Measurements from ENCODE around the gene SH3RF2. TPM values are rescaled to one million over a fixed set of nuclear protein-coding genes. Genes with fewer than 3 reads are reported as not detected.
"Not testable (repeated sequence)": the region's sequence is repeated elsewhere in the genome, so short reads cannot be mapped to it uniquely, and the experiment has no call there.

SH3RF2 gene
- total RNA-seq, 1 experiment from 2014 or later = 1.7 TPM

GRCh38 chr5:145987856-145988255 lies 51.5 kb downstream of the SH3RF2 start:
- no peaks in the 10 kb centered on the region for H3K27me3 ChIP-seq (ENCODE audit: control insufficient read depth, insufficient read depth, low read length)
- H3K4me3 ChIP-seq (ENCODE audit: insufficient read depth, low read depth, low read length) = no peak overlapping the region
- H3K36me3 ChIP-seq (replicated peaks; ENCODE audit: control insufficient read depth, insufficient read depth, low read length) = no peaks in the 10 kb centered on the region
- DNase-seq = no peak

GRCh38 chr5:145988993-145989392 lies 52.6 kb downstream of the SH3RF2 start:
- no peak overlapping the region for H3K4me3 ChIP-seq (ENCODE audit: insufficient read depth, low read depth, low read length)
- H3K27me3 ChIP-seq (ENCODE audit: control insufficient read depth, insufficient read depth, low read length) = no peaks in the 10 kb centered on the region
- H3K36me3 ChIP-seq (replicated peaks; ENCODE audit: control insufficient read depth, insufficient read depth, low read length) = no peaks in the 10 kb centered on the region
- no peak for DNase-seq

GRCh38 chr5:145989428-145989827 lies 53.0 kb downstream of the SH3RF2 start:
- H3K36me3 ChIP-seq (replicated peaks; ENCODE audit: control insufficient read depth, insufficient read depth, low read length) = no peaks in the 10 kb centered on the region
- no peak for DNase-seq
- H3K4me3 ChIP-seq (ENCODE audit: insufficient read depth, low read depth, low read length) = no peak overlapping the region
- no peaks in the 10 kb centered on the region for H3K27me3 ChIP-seq (ENCODE audit: control insufficient read depth, insufficient read depth, low read length)

- Histone ChIP-seq H3K36me3 (replicated peaks; ENCODE audit: control insufficient read depth, insufficient read depth, low read length) (no peaks in the 10 kb centered on the region), H3K27me3 (ENCODE audit: control insufficient read depth, insufficient read depth, low read length) (no peaks in the 10 kb centered on the region), H3K4me3 (ENCODE audit: insufficient read depth, low read depth, low read length) (no peak overlapping the region)
- no peak for DNase-seq
Measured at GRCh38 chr5:145990170-145990569, 53.8 kb downstream of the SH3RF2 start.

- Histone ChIP-seq H3K27me3 (ENCODE audit: control insufficient read depth, insufficient read depth, low read length) (no peaks in the 10 kb centered on the region), H3K36me3 (replicated peaks; ENCODE audit: control insufficient read depth, insufficient read depth, low read length) (no peaks in the 10 kb centered on the region), H3K4me3 (ENCODE audit: insufficient read depth, low read depth, low read length) (no peak overlapping the region)
- no peak for DNase-seq
Measured at GRCh38 chr5:145991044-145991575, 54.7 kb downstream of the SH3RF2 start.

- not testable (repeated sequence) for DNase-seq; H3K36me3 ChIP-seq (replicated peaks; ENCODE audit: control insufficient read depth, insufficient read depth, low read length); H3K4me3 ChIP-seq (ENCODE audit: insufficient read depth, low read depth, low read length); H3K27me3 ChIP-seq (ENCODE audit: control insufficient read depth, insufficient read depth, low read length)
Measured at GRCh38 chr5:145993538-145993937, 57.2 kb downstream of the SH3RF2 start.

DNA sequence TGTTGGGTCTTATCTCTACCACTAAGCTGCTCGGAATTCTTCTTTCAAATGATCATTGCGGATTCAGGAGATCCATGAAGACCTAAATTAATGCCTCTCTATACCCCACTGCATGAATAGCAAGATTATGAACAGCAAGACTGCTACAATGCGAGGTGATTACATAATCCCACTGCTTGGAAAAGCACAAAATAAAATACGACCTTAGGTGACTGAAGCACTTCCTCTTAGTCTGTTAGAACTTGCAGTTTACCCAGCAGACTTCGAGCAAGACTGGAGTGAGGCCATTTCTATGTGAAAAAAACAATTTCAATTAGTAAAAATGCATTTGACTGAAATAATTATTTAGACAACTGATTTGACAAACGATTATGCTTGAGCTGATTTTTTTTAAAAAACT lies 59.8 kb downstream of the SH3RF2 start:
- H3K4me3 ChIP-seq (ENCODE audit: insufficient read depth, low read depth, low read length) = no peak overlapping the region
- H3K27me3 ChIP-seq (ENCODE audit: control insufficient read depth, insufficient read depth, low read length) = no peaks in the 10 kb centered on the region
- H3K36me3 ChIP-seq (replicated peaks; ENCODE audit: control insufficient read depth, insufficient read depth, low read length) = no peaks in the 10 kb centered on the region
- no peak for DNase-seq

GRCh38 chr5:145999208-145999607 lies 62.8 kb downstream of the SH3RF2 start:
- Histone ChIP-seq H3K36me3 (replicated peaks; ENCODE audit: control insufficient read depth, insufficient read depth, low read length) (no peaks in the 10 kb centered on the region), H3K27me3 (ENCODE audit: control insufficient read depth, insufficient read depth, low read length) (no peaks in the 10 kb centered on the region), H3K4me3 (ENCODE audit: insufficient read depth, low read depth, low read length) (no peak overlapping the region)
- no peak for DNase-seq

- no peaks in the 10 kb centered on the region for H3K36me3 ChIP-seq (replicated peaks; ENCODE audit: control insufficient read depth, insufficient read depth, low read length)
- H3K4me3 ChIP-seq (ENCODE audit: insufficient read depth, low read depth, low read length) = no peak overlapping the region
- DNase-seq = no peak
- no peaks in the 10 kb centered on the region for H3K27me3 ChIP-seq (ENCODE audit: control insufficient read depth, insufficient read depth, low read length)
Measured at GRCh38 chr5:146000072-146000471, 63.7 kb downstream of the SH3RF2 start.

DNA sequence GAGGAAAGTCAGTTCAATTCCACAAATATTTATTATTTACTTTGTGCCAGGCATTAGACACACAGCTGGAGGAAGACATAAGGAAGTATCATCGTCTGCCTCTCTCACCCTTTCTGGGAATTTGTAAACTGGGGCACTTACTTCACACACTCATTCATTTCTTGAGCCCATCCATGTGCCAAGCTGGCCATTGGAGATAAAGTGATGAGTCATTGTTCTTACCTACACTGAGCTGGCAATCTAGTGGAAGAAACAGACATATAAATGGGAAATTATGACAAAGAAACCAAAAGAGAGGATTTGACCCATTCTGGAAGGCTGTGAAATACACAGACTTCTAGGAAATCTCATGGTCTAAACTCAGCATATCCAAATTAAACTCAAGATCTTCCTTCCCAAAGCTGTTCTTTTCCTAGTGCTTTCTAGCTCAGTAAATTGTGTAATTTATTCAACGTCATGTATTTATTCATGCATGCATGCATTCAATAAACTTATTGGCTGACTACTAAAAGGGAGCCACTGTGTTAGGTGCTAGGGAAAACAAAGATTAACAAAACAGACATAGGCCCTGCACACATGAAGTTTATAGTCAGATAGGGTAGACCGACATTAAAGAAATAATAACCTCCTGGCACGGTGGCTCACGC lies 65.3 kb downstream of the SH3RF2 start:
- no peak for DNase-seq
- H3K4me3 ChIP-seq (ENCODE audit: insufficient read depth, low read depth, low read length) = no peak overlapping the region
- no peaks in the 10 kb centered on the region for H3K36me3 ChIP-seq (replicated peaks; ENCODE audit: control insufficient read depth, insufficient read depth, low read length)

DNA sequence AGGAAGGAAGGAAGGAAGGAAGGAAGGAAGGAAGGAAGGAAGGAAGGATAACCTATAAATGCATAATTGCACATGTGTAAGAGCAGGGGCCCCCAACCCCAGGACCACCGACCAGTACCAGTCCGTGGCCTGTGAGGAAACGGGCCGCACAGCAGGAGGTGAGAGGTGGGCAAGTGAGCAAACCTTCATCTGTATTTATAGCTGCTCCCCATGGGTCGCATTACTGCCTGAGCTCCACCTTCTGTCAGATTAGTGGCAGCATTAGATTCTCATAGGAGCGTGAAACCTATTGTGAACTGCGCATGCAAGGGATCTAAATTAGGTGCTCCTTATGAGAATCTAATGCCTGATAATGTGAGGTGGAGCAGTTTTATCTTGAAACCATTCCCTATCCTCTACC lies 66.1 kb downstream of the SH3RF2 start:
- Histone ChIP-seq H3K36me3 (replicated peaks; ENCODE audit: control insufficient read depth, insufficient read depth, low read length) (no peaks in the 10 kb centered on the region), H3K4me3 (ENCODE audit: insufficient read depth, low read depth, low read length) (no peak overlapping the region), H3K27me3 (ENCODE audit: control insufficient read depth, insufficient read depth, low read length) (no peaks in the 10 kb centered on the region)
- no peak for DNase-seq

More for the DNA sequence above, 65.3 kb downstream of the SH3RF2 start:
- no peaks in the 10 kb centered on the region for H3K27me3 ChIP-seq (ENCODE audit: control insufficient read depth, insufficient read depth, low read length)

- no peaks in the 10 kb centered on the region for H3K27me3 ChIP-seq (ENCODE audit: control insufficient read depth, insufficient read depth, low read length)
- no peak overlapping the region for H3K4me3 ChIP-seq (ENCODE audit: insufficient read depth, low read depth, low read length)
- no peak for DNase-seq
- H3K36me3 ChIP-seq (replicated peaks; ENCODE audit: control insufficient read depth, insufficient read depth, low read length) = no peaks in the 10 kb centered on the region
Measured at GRCh38 chr5:146003852-146004251, 67.5 kb downstream of the SH3RF2 start.

- H3K4me3 ChIP-seq (ENCODE audit: insufficient read depth, low read depth, low read length) = no peak overlapping the region
- no peaks in the 10 kb centered on the region for H3K36me3 ChIP-seq (replicated peaks; ENCODE audit: control insufficient read depth, insufficient read depth, low read length)
- DNase-seq = no peak
- no peaks in the 10 kb centered on the region for H3K27me3 ChIP-seq (ENCODE audit: control insufficient read depth, insufficient read depth, low read length)
Measured at GRCh38 chr5:146005264-146005663, 68.9 kb downstream of the SH3RF2 start.

DNA sequence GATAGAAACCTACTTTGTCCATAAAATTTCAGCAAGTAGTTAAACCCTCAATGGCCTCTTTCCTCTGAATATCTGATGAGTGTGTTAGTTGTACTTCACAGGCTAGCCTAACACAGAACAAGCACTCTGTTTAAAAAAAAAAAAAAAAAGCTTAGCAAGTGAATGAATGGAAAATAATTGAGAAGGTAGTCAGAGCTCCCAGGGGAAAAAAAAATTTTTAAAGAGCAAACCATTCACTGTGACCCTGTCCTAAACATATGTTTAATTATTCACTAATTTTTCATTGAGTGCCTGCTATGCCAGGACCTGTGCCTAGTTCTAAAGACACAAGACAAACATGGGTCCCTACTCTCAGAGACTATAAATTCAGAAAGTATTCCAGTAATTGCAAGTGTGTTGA lies 69.3 kb downstream of the SH3RF2 start:
- DNase-seq = no peak
- no peak overlapping the region for H3K4me3 ChIP-seq (ENCODE audit: insufficient read depth, low read depth, low read length)
- H3K27me3 ChIP-seq (ENCODE audit: control insufficient read depth, insufficient read depth, low read length) = no peaks in the 10 kb centered on the region
- H3K36me3 ChIP-seq (replicated peaks; ENCODE audit: control insufficient read depth, insufficient read depth, low read length) = no peaks in the 10 kb centered on the region

- DNase-seq = no peak
- no peaks in the 10 kb centered on the region for H3K27me3 ChIP-seq (ENCODE audit: control insufficient read depth, insufficient read depth, low read length)
- H3K4me3 ChIP-seq (ENCODE audit: insufficient read depth, low read depth, low read length) = no peak overlapping the region
- no peaks in the 10 kb centered on the region for H3K36me3 ChIP-seq (replicated peaks; ENCODE audit: control insufficient read depth, insufficient read depth, low read length)
Measured at GRCh38 chr5:146006470-146007190, 70.3 kb downstream of the SH3RF2 start.
